Hepatocyte (in vitro differentiated cells): ENCODE data around the gene SLC25A6.

Experiments used
- EZH2 ChIP-seq: fragments of 200-600 bp; sonication (generic); IDR thresholded peaks from 2 replicates; pipeline ENCODE4 v1.6.1; 2016; ENCODE audit warnings: antibody characterized with exemption, mild to moderate bottlenecking, borderline replicate concordance
- TF ChIP-seq, protein P1 (sequence below): fragments of 200-600 bp; sonication (generic); IDR thresholded peaks from 2 replicates; pipeline ENCODE4 v1.5.1; 2016; ENCODE audit warnings: antibody characterized with exemption, mild to moderate bottlenecking; ENCODE audit not compliant: poor library complexity

DNA sequence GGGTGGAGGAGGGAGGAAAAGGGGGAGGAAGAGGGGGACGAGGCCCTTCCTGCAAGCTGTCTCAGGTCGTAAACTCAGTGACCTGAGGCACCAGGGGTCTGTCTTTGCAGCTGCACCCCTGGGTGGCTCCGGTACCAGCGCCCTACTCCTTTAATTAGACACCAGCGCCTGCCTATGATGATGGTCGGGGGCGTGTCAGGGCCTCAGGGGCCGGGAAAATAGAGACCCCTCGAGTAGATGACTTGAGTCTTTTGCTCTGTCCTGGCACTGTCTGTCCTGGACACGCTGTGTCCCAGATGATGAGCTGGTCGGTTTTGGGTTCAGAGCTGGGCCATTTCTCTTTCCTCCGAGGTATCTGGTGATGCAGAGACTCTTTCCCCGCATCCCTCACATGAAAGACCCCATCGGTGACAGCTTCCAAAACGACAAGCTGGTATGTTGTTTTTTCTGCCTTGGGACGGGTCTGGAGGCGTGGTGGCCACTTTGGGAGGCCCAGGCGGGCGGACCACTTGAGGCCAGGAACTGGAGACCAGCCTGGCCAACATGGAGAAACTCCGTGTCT is 11.2 kb downstream of the SLC25A6 start:
- TF ChIP-seq, protein P1, sequence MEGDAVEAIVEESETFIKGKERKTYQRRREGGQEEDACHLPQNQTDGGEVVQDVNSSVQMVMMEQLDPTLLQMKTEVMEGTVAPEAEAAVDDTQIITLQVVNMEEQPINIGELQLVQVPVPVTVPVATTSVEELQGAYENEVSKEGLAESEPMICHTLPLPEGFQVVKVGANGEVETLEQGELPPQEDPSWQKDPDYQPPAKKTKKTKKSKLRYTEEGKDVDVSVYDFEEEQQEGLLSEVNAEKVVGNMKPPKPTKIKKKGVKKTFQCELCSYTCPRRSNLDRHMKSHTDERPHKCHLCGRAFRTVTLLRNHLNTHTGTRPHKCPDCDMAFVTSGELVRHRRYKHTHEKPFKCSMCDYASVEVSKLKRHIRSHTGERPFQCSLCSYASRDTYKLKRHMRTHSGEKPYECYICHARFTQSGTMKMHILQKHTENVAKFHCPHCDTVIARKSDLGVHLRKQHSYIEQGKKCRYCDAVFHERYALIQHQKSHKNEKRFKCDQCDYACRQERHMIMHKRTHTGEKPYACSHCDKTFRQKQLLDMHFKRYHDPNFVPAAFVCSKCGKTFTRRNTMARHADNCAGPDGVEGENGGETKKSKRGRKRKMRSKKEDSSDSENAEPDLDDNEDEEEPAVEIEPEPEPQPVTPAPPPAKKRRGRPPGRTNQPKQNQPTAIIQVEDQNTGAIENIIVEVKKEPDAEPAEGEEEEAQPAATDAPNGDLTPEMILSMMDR, result no peak
- TF ChIP-seq EZH2, result no peak
